ENCODE data around the gene MAPKAPK5.

The MAPKAPK5 gene

GRCh38 chr12:111842556-111843396 lies 748 bp downstream of the MAPKAPK5 start:
- Histone ChIP-seq H4K91ac (ENCODE audit: low read length) (peak overlapping the region; percentile 43), H3K27ac (ENCODE audit: low read length, poor library complexity, severe bottlenecking) (peak overlapping the region; percentile 43), H2BK5ac (ENCODE audit: low read depth, low read length, poor library complexity, severe bottlenecking) (no peak overlapping the region), H3K9me3 (ENCODE audit: control insufficient read depth, low read length) (no peaks in the 10 kb centered on the region), H3K4ac (ENCODE audit: low read depth in 1 of 2, low read length in 2 of 2) (peak overlapping the region in 1 of 2 experiments; percentile 81), H2AFZ (ENCODE audit: low read depth, low read length) (peak overlapping the region; percentile 80), H3K36me3 (ENCODE audit: control insufficient read depth in 1 of 2, insufficient read depth in 2 of 2, low read depth in 1 of 2, low read length in 2 of 2) (peaks cover 4 to 21% of the 10 kb centered on the region in 2 experiments), H3K27me3 (ENCODE audit: control insufficient read depth in 1 of 2, insufficient read depth in 1 of 2, low read length in 2 of 2) (no peaks in the 10 kb centered on the region), H2AK5ac (ENCODE audit: low read length, severe bottlenecking) (peak overlapping the region; percentile 47), H4K8ac (ENCODE audit: low read length) (peak overlapping the region; percentile 69), H3K79me1 (replicated peaks; ENCODE audit: low read length, poor library complexity, severe bottlenecking) (peaks cover 2% of the 10 kb centered on the region), H3K4me1 (ENCODE audit: control insufficient read depth, insufficient read depth, low read depth, low read length) (peaks cover 11% of the 10 kb centered on the region), H3K14ac (ENCODE audit: low read length in 2 of 2) (peak overlapping the region in 1 of 2 experiments; percentile 80), H2BK120ac (ENCODE audit: low read depth, low read length) (peak overlapping the region; percentile 84), H2BK15ac (ENCODE audit: low read depth, poor library complexity, severe bottlenecking) (no peak overlapping the region), H3K18ac (ENCODE audit: low read depth in 1 of 2, low read length in 2 of 2) (peak overlapping the region; percentile 92 to 94), H3K4me3 (ENCODE audit: insufficient read depth in 1 of 2, low read depth in 1 of 2, low read length in 2 of 2) (peak overlapping the region; percentile 90 to 91), H2BK12ac (ENCODE audit: low read length in 2 of 2) (no peak overlapping the region), H3K23ac (ENCODE audit: low read length in 2 of 2) (peak overlapping the region in 1 of 2 experiments; percentile 90), H3K4me2 (ENCODE audit: low read length, poor library complexity, severe bottlenecking) (peak overlapping the region; percentile 75), H3K9ac (ENCODE audit: low read length) (peak overlapping the region; percentile 98)
- peak; percentile 37 for DNase-seq
- 5% methylated on average over 38 of the region's 44 CpGs for WGBS

GRCh38 chr12:111846016-111846415 lies 4.0 kb downstream of the MAPKAPK5 start:
- Histone ChIP-seq H3K4ac (ENCODE audit: low read depth in 1 of 2, low read length in 2 of 2) (no peak overlapping the region), H2AFZ (ENCODE audit: low read depth, low read length) (no peak overlapping the region), H2BK120ac (ENCODE audit: low read depth, low read length) (no peak overlapping the region), H2AK5ac (ENCODE audit: low read length, severe bottlenecking) (no peak overlapping the region), H3K4me3 (ENCODE audit: insufficient read depth in 1 of 2, low read depth in 1 of 2, low read length in 2 of 2) (no peak overlapping the region), H3K79me1 (replicated peaks; ENCODE audit: low read length, poor library complexity, severe bottlenecking) (peaks cover 7% of the 10 kb centered on the region), H4K91ac (ENCODE audit: low read length) (no peak overlapping the region), H2BK5ac (ENCODE audit: low read depth, low read length, poor library complexity, severe bottlenecking) (no peak overlapping the region), H3K36me3 (ENCODE audit: control insufficient read depth in 1 of 2, insufficient read depth in 2 of 2, low read depth in 1 of 2, low read length in 2 of 2) (peaks cover 10 to 20% of the 10 kb centered on the region in 2 experiments), H3K4me1 (ENCODE audit: control insufficient read depth, insufficient read depth, low read depth, low read length) (peaks cover 7% of the 10 kb centered on the region), H3K4me2 (ENCODE audit: low read length, poor library complexity, severe bottlenecking) (no peak overlapping the region), H3K27ac (ENCODE audit: low read length, poor library complexity, severe bottlenecking) (no peak overlapping the region), H4K8ac (ENCODE audit: low read length) (no peak overlapping the region), H3K14ac (ENCODE audit: low read length in 2 of 2) (no peak overlapping the region), H3K9ac (ENCODE audit: low read length) (no peak overlapping the region), H3K9me3 (ENCODE audit: control insufficient read depth, low read length) (peaks cover 8% of the 10 kb centered on the region), H3K27me3 (ENCODE audit: control insufficient read depth in 1 of 2, insufficient read depth in 1 of 2, low read length in 2 of 2) (no peaks in the 10 kb centered on the region), H2BK15ac (ENCODE audit: low read depth, poor library complexity, severe bottlenecking) (no peak overlapping the region), H2BK12ac (ENCODE audit: low read length in 2 of 2) (no peak overlapping the region), H3K23ac (ENCODE audit: low read length in 2 of 2) (no peak overlapping the region), H3K18ac (ENCODE audit: low read depth in 1 of 2, low read length in 2 of 2) (no peak overlapping the region)
- 100% methylated on average over 1 of the region's 2 CpGs for WGBS
- DNase-seq, result no peak

GRCh38 chr12:111850526-111850925 lies 8.5 kb downstream of the MAPKAPK5 start:
- Histone ChIP-seq H2AK5ac (ENCODE audit: low read length, severe bottlenecking) (no peak overlapping the region), H3K9me3 (ENCODE audit: control insufficient read depth, low read length) (peaks cover 8% of the 10 kb centered on the region), H3K36me3 (ENCODE audit: control insufficient read depth in 1 of 2, insufficient read depth in 2 of 2, low read depth in 1 of 2, low read length in 2 of 2) (peaks cover 6 to 22% of the 10 kb centered on the region in 2 experiments), H3K9ac (ENCODE audit: low read length) (no peak overlapping the region), H2AFZ (ENCODE audit: low read depth, low read length) (no peak overlapping the region), H3K79me1 (replicated peaks; ENCODE audit: low read length, poor library complexity, severe bottlenecking) (peaks cover 13% of the 10 kb centered on the region), H2BK120ac (ENCODE audit: low read depth, low read length) (no peak overlapping the region), H3K14ac (ENCODE audit: low read length in 2 of 2) (no peak overlapping the region), H4K8ac (ENCODE audit: low read length) (no peak overlapping the region), H3K18ac (ENCODE audit: low read depth in 1 of 2, low read length in 2 of 2) (no peak overlapping the region), H3K4ac (ENCODE audit: low read depth in 1 of 2, low read length in 2 of 2) (no peak overlapping the region), H2BK12ac (ENCODE audit: low read length in 2 of 2) (no peak overlapping the region), H3K4me1 (ENCODE audit: control insufficient read depth, insufficient read depth, low read depth, low read length) (no peaks in the 10 kb centered on the region), H3K27me3 (ENCODE audit: control insufficient read depth in 1 of 2, insufficient read depth in 1 of 2, low read length in 2 of 2) (no peaks in the 10 kb centered on the region), H3K23ac (ENCODE audit: low read length in 2 of 2) (no peak overlapping the region), H4K91ac (ENCODE audit: low read length) (no peak overlapping the region), H3K27ac (ENCODE audit: low read length, poor library complexity, severe bottlenecking) (no peak overlapping the region), H3K4me2 (ENCODE audit: low read length, poor library complexity, severe bottlenecking) (no peak overlapping the region), H2BK15ac (ENCODE audit: low read depth, poor library complexity, severe bottlenecking) (no peak overlapping the region), H3K4me3 (ENCODE audit: insufficient read depth in 1 of 2, low read depth in 1 of 2, low read length in 2 of 2) (no peak overlapping the region), H2BK5ac (ENCODE audit: low read depth, low read length, poor library complexity, severe bottlenecking) (no peak overlapping the region)
- 65% methylated on average over 2 of the region's 2 CpGs for WGBS
- DNase-seq, result no peak

GRCh38 chr12:111858186-111858585 lies 16.2 kb downstream of the MAPKAPK5 start:
- Histone ChIP-seq H3K23ac (ENCODE audit: low read length in 2 of 2) (no peak overlapping the region), H3K4me2 (ENCODE audit: low read length, poor library complexity, severe bottlenecking) (no peak overlapping the region), H2AK5ac (ENCODE audit: low read length, severe bottlenecking) (no peak overlapping the region), H3K18ac (ENCODE audit: low read depth in 1 of 2, low read length in 2 of 2) (no peak overlapping the region), H2AFZ (ENCODE audit: low read depth, low read length) (no peak overlapping the region), H3K4me3 (ENCODE audit: insufficient read depth in 1 of 2, low read depth in 1 of 2, low read length in 2 of 2) (no peak overlapping the region), H3K14ac (ENCODE audit: low read length in 2 of 2) (no peak overlapping the region), H3K27ac (ENCODE audit: low read length, poor library complexity, severe bottlenecking) (no peak overlapping the region), H2BK120ac (ENCODE audit: low read depth, low read length) (no peak overlapping the region), H3K79me1 (replicated peaks; ENCODE audit: low read length, poor library complexity, severe bottlenecking) (peaks cover 6% of the 10 kb centered on the region), H2BK12ac (ENCODE audit: low read length in 2 of 2) (no peak overlapping the region), H2BK15ac (ENCODE audit: low read depth, poor library complexity, severe bottlenecking) (no peak overlapping the region), H3K27me3 (ENCODE audit: control insufficient read depth in 1 of 2, insufficient read depth in 1 of 2, low read length in 2 of 2) (no peaks in the 10 kb centered on the region), H3K4me1 (ENCODE audit: control insufficient read depth, insufficient read depth, low read depth, low read length) (peaks cover 3% of the 10 kb centered on the region), H4K8ac (ENCODE audit: low read length) (no peak overlapping the region), H3K9me3 (ENCODE audit: control insufficient read depth, low read length) (no peaks in the 10 kb centered on the region), H3K36me3 (ENCODE audit: control insufficient read depth in 1 of 2, insufficient read depth in 2 of 2, low read depth in 1 of 2, low read length in 2 of 2) (peaks cover 7 to 10% of the 10 kb centered on the region in 2 experiments), H2BK5ac (ENCODE audit: low read depth, low read length, poor library complexity, severe bottlenecking) (no peak overlapping the region), H3K9ac (ENCODE audit: low read length) (no peak overlapping the region), H4K91ac (ENCODE audit: low read length) (no peak overlapping the region), H3K4ac (ENCODE audit: low read depth in 1 of 2, low read length in 2 of 2) (no peak overlapping the region)
- WGBS, result 89% methylated on average over 1 of the region's 2 CpGs
- DNase-seq, result no peak

All from mesenchymal stem cell (in vitro differentiated cells and primary cell).